B cell (primary cell): Measurements from ENCODE around the gene IGSF8. TPM values are rescaled to one million over a fixed set of nuclear protein-coding genes. Genes with fewer than 3 reads are reported as not detected.

Experiments used
- ATAC-seq: fragments of 200-7000 bp; cut with Tn5 transposase; one replicate; pipeline ENCODE4 v1.10.0; 2021; ENCODE audit warnings: low read depth, mild to moderate bottlenecking, moderate number of reproducible peaks, moderate library complexity
- CTCF ChIA-PET: fragments of 350-600 bp; sonication (Branson Sonifier 250); formaldehyde crosslinking; loops from one replicate; lab custom pipeline; 2021; ENCODE audit warnings: antibody characterized with exemption, inconsistent platforms; lab: Charles Lee
- POLR2A ChIA-PET: fragments of 350-600 bp; sonication (Branson Sonifier 250); formaldehyde crosslinking; loops from one replicate; lab custom pipeline; 2021; ENCODE audit warnings: antibody characterized with exemption; lab: Charles Lee
- DNase-seq: peaks from one replicate; pipeline ENCODE4 v3.0.0; 2013
- H2AFZ ChIP-seq: 2 replicates; pipeline ENCODE4 v1.6.1; 2012; ENCODE audit warnings: mild to moderate bottlenecking, low read depth, low read length; ENCODE audit not compliant: insufficient read depth, poor library complexity, severe bottlenecking
- H3K27ac ChIP-seq, 2 donors: 1 replicate in 1 of 2; 2 replicates in 1 of 2; pipeline ENCODE4 v1.5.1; 2012 to 2013; ENCODE audit warnings: low read length in 2 of 2, mild to moderate bottlenecking in 2 of 2, moderate library complexity in 1 of 2
- H3K27me3 ChIP-seq, 4 experiments: fragments of 200-600 bp in 1 of 4; sonication (generic) in 1 of 4; replicated peaks in 1 of 4; 1 replicate in 2 of 4; 2 replicates in 2 of 4; pipeline versions ENCODE4 v1.6.1 to v1.7.0; 2013 to 2016; ENCODE audit warnings: low read length in 3 of 4, mild to moderate bottlenecking in 2 of 4, mixed read lengths in 1 of 4, moderate library complexity in 1 of 4; ENCODE audit not compliant: insufficient read depth in 4 of 4, control insufficient read depth in 3 of 4; ENCODE audit errors: control extremely low read depth in 1 of 4
- H3K36me3 ChIP-seq, 2 experiments: replicated peaks in 1 of 2; 1 replicate in 1 of 2; 2 replicates in 1 of 2; pipeline versions ENCODE4 v1.6.1 to v1.7.1; 2013; ENCODE audit warnings: low read length in 1 of 2; ENCODE audit not compliant: insufficient read depth in 2 of 2, control insufficient read depth in 1 of 2; ENCODE audit errors: control extremely low read depth in 1 of 2, extremely low read depth in 1 of 2
- H3K4me1 ChIP-seq, 2 donors: fragments of 200-600 bp in 1 of 2; sonication (generic) in 1 of 2; 1 replicate in 1 of 2; 2 replicates in 1 of 2; pipeline versions ENCODE4 v1.5.1 to v1.6.1; 2013 to 2017; ENCODE audit warnings: low read length in 2 of 2; ENCODE audit not compliant: control insufficient read depth in 2 of 2, insufficient read depth in 2 of 2
- H3K4me2 ChIP-seq: replicated peaks from 2 replicates; pipeline ENCODE3; 2012; ENCODE audit warnings: mild to moderate bottlenecking, low read depth, low read length; ENCODE audit not compliant: poor library complexity, severe bottlenecking
- H3K4me3 ChIP-seq, 5 experiments: fragments of 200-600 bp in 1 of 5; sonication (generic) in 1 of 5; 1 replicate in 3 of 5; 2 replicates in 2 of 5; pipeline versions ENCODE4 v1.5.1 to v1.7.0; 2011 to 2016; ENCODE audit warnings: low read length in 4 of 5, mild to moderate bottlenecking in 4 of 5, low read depth in 2 of 5, control low read depth in 1 of 5, moderate library complexity in 1 of 5; ENCODE audit not compliant: insufficient read depth in 1 of 5; ENCODE audit errors: control extremely low read depth in 1 of 5, extremely low read depth in 1 of 5
- H3K79me2 ChIP-seq: fragments of 200-600 bp; sonication (generic); one replicate; pipeline ENCODE4 v1.6.0; 2016; ENCODE audit warnings: low read length; ENCODE audit not compliant: control insufficient read depth, insufficient read depth
- H3K9ac ChIP-seq: fragments of 200-600 bp; sonication (generic); 2 replicates; pipeline ENCODE4 v1.6.1; 2017; ENCODE audit warnings: mild to moderate bottlenecking, low read length, moderate library complexity
- H3K9me3 ChIP-seq, 3 donors: one replicate each; pipeline versions ENCODE4 v1.6.1 to v1.7.1; 2013; ENCODE audit warnings: low read length in 2 of 3; ENCODE audit not compliant: control insufficient read depth in 2 of 3, insufficient read depth in 1 of 3; ENCODE audit errors: control extremely low read depth in 1 of 3
- H4K20me1 ChIP-seq: 2 replicates; pipeline ENCODE4 v1.6.0; 2012; ENCODE audit warnings: mild to moderate bottlenecking, low read length; ENCODE audit not compliant: insufficient read depth, control insufficient read depth, poor library complexity, severe bottlenecking
- H3K27ac Mint-ChIP-seq: one replicate; pipeline ENCODE4 v1.8.0; 2021; ENCODE audit warnings: mixed read lengths
- H3K27me3 Mint-ChIP-seq: one replicate; pipeline ENCODE4 v1.8.0; 2021; ENCODE audit warnings: mixed read lengths
- H3K4me1 Mint-ChIP-seq: one replicate; pipeline ENCODE4 v1.8.0; 2021; ENCODE audit warnings: mixed read lengths
- H3K4me3 Mint-ChIP-seq: one replicate; pipeline ENCODE4 v1.8.0; 2021; ENCODE audit warnings: mixed read lengths
- H3K9me3 Mint-ChIP-seq: one replicate; pipeline ENCODE4 v1.8.0; 2022; ENCODE audit warnings: mixed read lengths; ENCODE audit not compliant: insufficient read depth
- EZH2 ChIP-seq: IDR thresholded peaks from 2 replicates; pipeline ENCODE4 v1.6.1; 2012; ENCODE audit warnings: borderline replicate concordance, low read depth, mild to moderate bottlenecking, moderate library complexity, low read length; ENCODE audit not compliant: insufficient read depth, poor library complexity, severe bottlenecking
- WGBS: methylation state at CpG from one replicate; pipeline ENCODE4 v1.1.5; 2013; ENCODE audit warnings: missing lambda C conversion rate; ENCODE audit not compliant: insufficient coverage; 5-methylcytosine and 5-hydroxymethylcytosine counted together
- intact Hi-C: fragments of 100-400 bp; cut with micrococcal nuclease; formaldehyde crosslinking; loops from one replicate; pipeline ENCODE4 v1.10.0; 2022
- polyA plus RNA-seq: library from polyadenylated mRNA; depleted of rRNA; stranded (reverse); fragments of >200 nt; gene quantifications from 2 replicates; pipeline ENCODE4 v1.2.3, GENCODE V29; 2012
- total RNA-seq, 2 donors: library from RNA; stranded (reverse); fragments of 120-200 nt in 1 of 2; gene quantifications; 1 replicate in 1 of 2; 2 replicates in 1 of 2; pipeline versions ENCODE4 v1.2.3 to v1.2.4, GENCODE V29; 2013 to 2022
- TF ChIP-seq, protein P1 (sequence below): fragments of 200-600 bp; IDR thresholded peaks from one replicate; pipeline ENCODE4 v1.8.0; 2022; ENCODE audit warnings: antibody characterized with exemption, mild to moderate bottlenecking

The IGSF8 gene
- total and polyA plus RNA-seq, 2 donors (not counting 1 experiment from before 2014, with no cell fraction given): 37.2 to 56.0 TPM

DNA sequence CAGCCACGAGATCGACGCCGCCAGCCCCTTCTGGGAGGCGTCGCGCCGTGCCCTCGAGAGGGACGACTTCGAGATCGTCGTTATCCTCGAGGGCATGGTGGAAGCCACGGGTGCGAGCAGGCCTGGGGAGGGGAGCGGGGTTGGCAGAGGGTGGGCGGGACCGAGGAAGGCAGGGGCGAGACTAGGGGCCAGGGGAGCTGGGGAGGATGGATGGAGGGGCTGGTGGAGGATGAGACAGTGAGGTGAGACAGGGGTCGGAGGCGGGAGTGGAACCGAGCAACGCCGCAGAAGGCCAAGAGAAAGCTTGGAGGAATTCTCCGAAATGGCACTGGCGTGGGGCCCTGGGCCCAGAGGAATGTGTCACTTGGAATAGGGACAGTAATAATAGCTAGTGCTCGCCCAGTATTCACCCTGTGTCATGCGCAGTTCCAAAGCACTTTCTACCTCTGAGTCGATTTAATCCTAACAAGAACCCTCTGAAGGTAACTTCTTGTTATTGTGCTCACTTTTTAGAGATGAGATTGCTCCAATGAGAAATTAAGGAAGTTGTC, 13.6 kb downstream of the IGSF8 start:
- 91% methylated on average over 12 of the region's 30 CpGs for WGBS
- peaks cover 0 to 32% (median 27%) of the 10 kb centered on the region in 4 experiments for H3K27me3 ChIP-seq

More for the DNA sequence above, 13.6 kb downstream of the IGSF8 start:
- DNase-seq (no peak), ATAC-seq (no peak)
- Mint-ChIP-seq H3K4me3 (no peak overlapping the region), H3K27ac (no peak overlapping the region), H3K9me3 (no peaks in the 10 kb centered on the region), H3K27me3 (peaks cover 31% of the 10 kb centered on the region), H3K4me1 (peaks cover 12% of the 10 kb centered on the region)
- H3K9me3 ChIP-seq: peaks cover 0 to 4% (median 0%) of the 10 kb centered on the region in 3 donors
- peaks cover 6 to 9% of the 10 kb centered on the region in 2 donors for H3K4me1 ChIP-seq
- no peak overlapping the region for H3K9ac ChIP-seq
- H3K27ac ChIP-seq: no peak overlapping the region
- peaks cover 0 to 24% of the 10 kb centered on the region in 2 experiments for H3K36me3 ChIP-seq
- H3K79me2 ChIP-seq: no peaks in the 10 kb centered on the region
- H2AFZ ChIP-seq: no peak overlapping the region
- H3K4me3 ChIP-seq: no peak overlapping the region
- ChIA-PET CTCF (interaction anchor here (0.7 to 8.9 kb wide), 20 partner anchors 9 to 292 kb away, joined by 3 to 112 read pairs (median 6); partner anchors contain the start of genes IGSF8 and KCNJ10), POLR2A (interaction anchor here (1.4 kb wide), 1 partner anchor 14 kb away, joined by 5 read pairs; the partner anchor contains the start of gene IGSF8)
- intact Hi-C loops: loop anchor here (1.0 to 2.0 kb wide), 2 partner anchors 14 to 39 kb away; partner anchors contain the start of gene IGSF8
- H3K4me2 ChIP-seq: no peak overlapping the region
- TF ChIP-seq, protein P1, sequence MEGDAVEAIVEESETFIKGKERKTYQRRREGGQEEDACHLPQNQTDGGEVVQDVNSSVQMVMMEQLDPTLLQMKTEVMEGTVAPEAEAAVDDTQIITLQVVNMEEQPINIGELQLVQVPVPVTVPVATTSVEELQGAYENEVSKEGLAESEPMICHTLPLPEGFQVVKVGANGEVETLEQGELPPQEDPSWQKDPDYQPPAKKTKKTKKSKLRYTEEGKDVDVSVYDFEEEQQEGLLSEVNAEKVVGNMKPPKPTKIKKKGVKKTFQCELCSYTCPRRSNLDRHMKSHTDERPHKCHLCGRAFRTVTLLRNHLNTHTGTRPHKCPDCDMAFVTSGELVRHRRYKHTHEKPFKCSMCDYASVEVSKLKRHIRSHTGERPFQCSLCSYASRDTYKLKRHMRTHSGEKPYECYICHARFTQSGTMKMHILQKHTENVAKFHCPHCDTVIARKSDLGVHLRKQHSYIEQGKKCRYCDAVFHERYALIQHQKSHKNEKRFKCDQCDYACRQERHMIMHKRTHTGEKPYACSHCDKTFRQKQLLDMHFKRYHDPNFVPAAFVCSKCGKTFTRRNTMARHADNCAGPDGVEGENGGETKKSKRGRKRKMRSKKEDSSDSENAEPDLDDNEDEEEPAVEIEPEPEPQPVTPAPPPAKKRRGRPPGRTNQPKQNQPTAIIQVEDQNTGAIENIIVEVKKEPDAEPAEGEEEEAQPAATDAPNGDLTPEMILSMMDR: no peak
- no peak for TF ChIP-seq EZH2
- no peaks in the 10 kb centered on the region for H4K20me1 ChIP-seq
